Muscle layer of colon (tissue), 2 donors: ENCODE data around the gene XXYLT1.
"Not testable (repeated sequence)": the region's sequence is repeated elsewhere in the genome, so short reads cannot be mapped to it uniquely, and the experiment has no call there.

Source experiments
- H3K27ac ChIP-seq: one replicate; pipeline ENCODE4 v1.7.0; 2013; ENCODE audit warnings: low read depth, mild to moderate bottlenecking, low read length, moderate library complexity
- H3K27me3 ChIP-seq, 2 donors: one replicate each; pipeline ENCODE4 v1.7.0; 2013; ENCODE audit warnings: low read length in 2 of 2, mild to moderate bottlenecking in 2 of 2; ENCODE audit not compliant: insufficient read depth in 2 of 2, control insufficient read depth in 1 of 2
- H3K36me3 ChIP-seq: one replicate; pipeline ENCODE4 v1.7.0; 2013; ENCODE audit warnings: mild to moderate bottlenecking, low read length; ENCODE audit not compliant: insufficient read depth
- H3K4me1 ChIP-seq: one replicate; pipeline ENCODE4 v1.7.0; 2013; ENCODE audit warnings: mild to moderate bottlenecking, low read length; ENCODE audit not compliant: insufficient read depth
- H3K4me3 ChIP-seq, 2 donors: one replicate each; pipeline ENCODE4 v1.7.0; 2013; ENCODE audit warnings: low read length in 2 of 2, low read depth in 1 of 2, mild to moderate bottlenecking in 1 of 2, moderate library complexity in 1 of 2
- H3K9ac ChIP-seq: one replicate; pipeline ENCODE4 v1.7.0; 2013; ENCODE audit warnings: low read length
- H3K9me3 ChIP-seq: one replicate; pipeline ENCODE4 v1.7.0; 2013; ENCODE audit warnings: mild to moderate bottlenecking, low read length
- donor health status: abdominal sarcoma.
- donor health status: Adenocarcinoma of cecum.

Gene XXYLT1

DNA sequence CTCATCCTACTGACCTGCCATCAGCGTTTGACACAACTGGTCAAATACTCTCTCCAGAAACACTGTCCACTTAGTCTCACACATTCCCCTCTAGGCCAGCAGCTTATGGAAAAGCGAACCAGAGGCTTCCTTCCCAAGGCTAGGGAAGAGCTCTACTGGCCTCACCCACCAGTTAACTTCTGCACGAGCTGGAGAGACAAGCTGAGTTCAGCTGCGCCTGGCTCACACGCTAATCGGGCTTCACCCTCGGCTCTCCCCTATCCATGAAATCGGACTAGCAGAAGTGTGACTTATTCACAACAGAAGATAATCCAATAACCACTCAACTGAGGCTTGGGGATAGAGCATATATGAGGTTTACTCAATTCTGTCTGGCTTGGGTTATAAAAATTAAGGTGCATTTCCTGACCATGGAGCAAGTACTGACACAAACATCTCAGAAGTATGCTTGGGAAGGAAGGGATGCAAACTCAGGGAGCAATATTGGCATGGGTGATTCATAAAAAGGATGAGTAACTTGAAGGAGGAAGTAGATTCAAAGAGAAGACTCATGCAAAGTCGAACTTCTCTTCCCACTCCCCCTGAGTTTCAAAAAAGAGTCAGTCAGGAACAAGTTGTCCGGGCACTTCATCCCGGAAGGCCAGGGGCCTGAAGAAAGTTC, 73.1 kb downstream of the XXYLT1 start:
- Histone ChIP-seq H3K9ac (no peak overlapping the region), H3K4me1 (peaks cover 15% of the 10 kb centered on the region), H3K36me3 (no peaks in the 10 kb centered on the region), H3K27me3 (no peaks in the 10 kb centered on the region), H3K27ac (no peak overlapping the region), H3K4me3 (no peak overlapping the region), H3K9me3 (no peaks in the 10 kb centered on the region)

DNA sequence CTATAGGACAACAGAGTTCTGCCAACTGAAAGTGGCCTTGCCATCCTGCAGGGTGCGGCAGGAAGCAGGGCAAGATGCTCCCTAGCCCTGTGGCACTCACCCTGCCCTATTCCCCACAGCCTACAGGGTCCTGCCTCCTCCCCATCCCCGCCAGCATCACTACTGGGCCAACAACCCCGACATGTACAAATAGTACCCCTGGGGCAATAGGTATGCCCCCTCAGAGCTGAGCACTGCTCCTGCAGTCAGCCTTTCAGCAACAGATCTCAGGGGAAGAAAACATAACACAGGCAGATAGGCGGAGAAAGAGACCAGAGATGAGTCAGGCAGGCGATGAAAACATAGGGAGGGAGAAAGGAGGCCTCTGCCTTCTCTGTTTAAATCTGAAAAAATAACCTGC, 74.7 kb downstream of the XXYLT1 start:
- no peak overlapping the region for H3K9ac ChIP-seq
- no peaks in the 10 kb centered on the region for H3K27me3 ChIP-seq
- H3K27ac ChIP-seq: peak overlapping the region; percentile 73
- no peaks in the 10 kb centered on the region for H3K36me3 ChIP-seq
- H3K4me1 ChIP-seq: peaks cover 15% of the 10 kb centered on the region
- H3K9me3 ChIP-seq: no peaks in the 10 kb centered on the region
- no peak overlapping the region for H3K4me3 ChIP-seq

DNA sequence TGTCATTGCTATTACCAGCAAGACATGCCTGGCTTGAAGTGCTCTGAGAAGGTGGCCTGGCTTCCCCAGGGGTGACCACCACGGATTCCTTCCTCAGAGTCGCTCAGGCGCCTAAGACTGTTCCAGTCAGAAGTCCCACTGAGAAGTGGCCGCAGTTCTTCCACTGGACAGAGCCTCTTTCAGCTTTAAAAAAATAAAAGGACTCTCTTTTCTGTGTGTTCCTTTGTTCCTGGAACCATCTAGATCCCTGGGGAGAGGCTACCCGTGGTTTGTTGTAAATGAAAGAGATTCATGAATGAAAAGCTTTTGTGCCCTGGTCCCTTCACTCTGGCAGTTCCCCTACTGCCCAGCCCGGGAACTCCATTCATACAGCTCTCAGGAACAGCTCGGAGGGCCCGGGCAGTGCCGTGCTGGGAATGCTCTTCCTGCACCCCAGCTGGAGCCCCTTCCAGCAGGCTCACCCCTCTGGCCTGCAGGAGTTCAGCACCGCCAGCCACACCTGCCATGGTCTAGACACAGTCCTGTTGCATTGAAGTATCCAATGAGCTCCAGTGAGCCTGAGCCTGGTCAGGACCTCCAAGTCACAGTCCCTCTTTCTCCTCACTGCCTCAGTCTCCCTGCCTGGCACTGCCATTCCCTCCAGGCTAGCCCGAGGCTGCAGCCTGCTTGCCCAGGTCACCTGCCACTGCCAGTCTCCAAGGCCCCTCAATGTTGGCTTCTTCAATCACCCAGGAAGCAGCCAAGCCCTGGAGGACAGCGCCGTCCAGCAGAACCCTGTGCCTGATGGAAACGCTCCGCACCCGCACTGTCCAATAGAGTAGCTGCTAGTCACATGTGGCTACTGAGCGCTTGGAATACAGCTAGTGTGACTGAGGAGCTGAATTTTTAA, 75.4 kb downstream of the XXYLT1 start:
- no peak overlapping the region for H3K4me3 ChIP-seq
- no peak overlapping the region for H3K9ac ChIP-seq
- peak overlapping the region; percentile 73 for H3K27ac ChIP-seq
- no peaks in the 10 kb centered on the region for H3K36me3 ChIP-seq
- H3K9me3 ChIP-seq: no peaks in the 10 kb centered on the region
- no peaks in the 10 kb centered on the region for H3K27me3 ChIP-seq
- H3K4me1 ChIP-seq: peaks cover 15% of the 10 kb centered on the region

DNA sequence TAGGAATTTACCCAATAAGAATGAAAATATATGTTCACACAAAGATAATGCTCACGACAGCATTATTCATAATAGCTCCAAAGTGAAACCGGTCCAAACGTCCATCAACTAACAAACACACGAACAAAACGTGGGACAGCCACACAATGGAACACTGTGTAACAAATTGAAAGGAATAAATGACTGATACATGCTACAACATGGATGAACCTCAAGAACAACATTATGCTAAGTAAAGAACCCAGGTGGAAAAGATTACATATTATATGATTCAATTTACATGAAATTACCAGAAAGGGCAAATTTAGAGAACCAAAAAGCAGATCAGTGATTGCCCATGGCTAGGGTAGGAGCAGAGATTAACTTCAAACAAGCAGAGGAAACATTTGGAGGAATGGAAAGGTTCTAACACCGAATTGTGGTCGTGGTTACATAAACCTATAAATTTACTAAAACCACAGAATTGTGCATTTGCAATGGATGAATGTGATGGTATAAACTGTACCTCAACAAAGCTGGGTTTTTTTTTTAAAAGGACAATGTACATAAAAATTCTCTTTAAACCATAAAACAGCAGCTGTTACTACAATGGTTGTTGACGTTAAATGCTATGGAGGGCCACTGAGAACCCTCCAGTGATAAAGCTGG, 76.3 kb downstream of the XXYLT1 start:
- Histone ChIP-seq H3K4me1 (peaks cover 15% of the 10 kb centered on the region), H3K36me3 (no peaks in the 10 kb centered on the region), H3K9ac (no peak overlapping the region), H3K9me3 (no peaks in the 10 kb centered on the region), H3K4me3 (no peak overlapping the region), H3K27me3 (no peaks in the 10 kb centered on the region), H3K27ac (no peak overlapping the region)

DNA sequence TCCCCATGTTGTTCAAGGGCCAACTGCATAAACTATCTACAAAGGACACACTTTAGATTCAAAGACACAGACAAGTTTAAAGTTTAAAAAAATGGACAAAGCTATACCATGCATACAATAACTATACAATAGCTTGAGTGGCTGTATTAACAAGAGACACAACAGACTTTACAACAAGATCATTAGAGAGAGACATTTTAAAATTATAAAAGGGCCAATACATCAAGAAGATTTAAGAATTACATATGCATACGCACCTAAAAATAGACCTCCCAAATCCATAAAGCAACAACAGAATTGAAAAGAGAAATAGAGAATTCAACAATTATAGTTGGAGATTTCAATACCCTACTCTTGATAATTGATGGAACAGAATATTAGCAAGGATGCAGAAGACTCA, 79.4 kb downstream of the XXYLT1 start:
- Histone ChIP-seq H3K36me3 (no peaks in the 10 kb centered on the region), H3K9me3 (no peaks in the 10 kb centered on the region), H3K27me3 (no peaks in the 10 kb centered on the region), H3K9ac (no peak overlapping the region), H3K27ac (no peak overlapping the region), H3K4me1 (peaks cover 31% of the 10 kb centered on the region), H3K4me3 (no peak overlapping the region)

DNA sequence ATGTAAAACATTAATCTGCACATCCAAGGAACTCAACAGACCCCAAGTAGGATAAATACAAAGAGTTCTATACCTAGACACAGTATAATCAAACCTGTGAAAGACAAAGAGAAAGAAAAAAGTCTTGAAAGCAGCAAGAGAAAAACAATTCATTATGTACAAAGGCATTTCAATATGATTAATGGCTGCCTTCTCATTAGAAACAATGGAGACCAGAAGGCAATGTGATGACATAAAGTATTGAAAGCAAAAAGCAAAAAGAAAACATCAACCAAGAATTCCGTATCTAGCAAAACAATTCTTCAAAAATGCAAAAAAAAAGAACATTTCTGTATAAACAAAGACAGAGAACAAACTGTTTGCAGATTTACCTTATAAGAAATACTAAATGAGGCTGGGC, 81.1 kb downstream of the XXYLT1 start:
- Histone ChIP-seq H3K27me3 (no peaks in the 10 kb centered on the region), H3K4me3 (no peak overlapping the region), H3K36me3 (no peaks in the 10 kb centered on the region), H3K9ac (no peak overlapping the region), H3K4me1 (peaks cover 34% of the 10 kb centered on the region), H3K27ac (no peak overlapping the region), H3K9me3 (no peaks in the 10 kb centered on the region)

DNA sequence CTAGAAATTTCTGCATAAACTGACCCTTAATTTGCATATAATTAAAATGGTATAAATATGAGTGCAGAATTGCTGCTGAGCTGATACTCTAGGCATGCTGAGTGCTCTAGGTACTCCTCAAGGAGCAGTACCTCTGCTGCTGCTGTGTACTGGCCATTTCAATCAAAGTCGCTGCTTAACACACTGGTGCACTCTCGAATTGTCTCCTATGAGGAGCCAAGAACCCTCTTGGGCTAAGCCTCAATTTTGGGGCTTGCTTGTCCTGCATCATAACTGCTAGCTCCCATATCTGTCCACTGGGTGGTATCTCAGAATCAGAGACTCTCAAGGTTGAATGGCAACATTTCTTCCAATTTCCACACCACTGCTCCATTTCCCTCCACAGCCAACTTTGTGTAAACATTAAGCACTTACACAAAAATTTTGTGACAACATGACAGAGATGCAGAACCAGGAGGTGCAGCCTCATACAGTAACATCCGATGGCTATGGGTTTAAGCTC, 82.5 kb downstream of the XXYLT1 start:
- peak overlapping the region; percentile 76 for H3K27ac ChIP-seq
- H3K9me3 ChIP-seq: no peaks in the 10 kb centered on the region
- H3K36me3 ChIP-seq: no peaks in the 10 kb centered on the region
- H3K4me3 ChIP-seq: peak overlapping the region in 1 of 2 donors; percentile 9
- H3K9ac ChIP-seq: no peak overlapping the region
- H3K4me1 ChIP-seq: peaks cover 47% of the 10 kb centered on the region
- H3K27me3 ChIP-seq: no peaks in the 10 kb centered on the region

DNA sequence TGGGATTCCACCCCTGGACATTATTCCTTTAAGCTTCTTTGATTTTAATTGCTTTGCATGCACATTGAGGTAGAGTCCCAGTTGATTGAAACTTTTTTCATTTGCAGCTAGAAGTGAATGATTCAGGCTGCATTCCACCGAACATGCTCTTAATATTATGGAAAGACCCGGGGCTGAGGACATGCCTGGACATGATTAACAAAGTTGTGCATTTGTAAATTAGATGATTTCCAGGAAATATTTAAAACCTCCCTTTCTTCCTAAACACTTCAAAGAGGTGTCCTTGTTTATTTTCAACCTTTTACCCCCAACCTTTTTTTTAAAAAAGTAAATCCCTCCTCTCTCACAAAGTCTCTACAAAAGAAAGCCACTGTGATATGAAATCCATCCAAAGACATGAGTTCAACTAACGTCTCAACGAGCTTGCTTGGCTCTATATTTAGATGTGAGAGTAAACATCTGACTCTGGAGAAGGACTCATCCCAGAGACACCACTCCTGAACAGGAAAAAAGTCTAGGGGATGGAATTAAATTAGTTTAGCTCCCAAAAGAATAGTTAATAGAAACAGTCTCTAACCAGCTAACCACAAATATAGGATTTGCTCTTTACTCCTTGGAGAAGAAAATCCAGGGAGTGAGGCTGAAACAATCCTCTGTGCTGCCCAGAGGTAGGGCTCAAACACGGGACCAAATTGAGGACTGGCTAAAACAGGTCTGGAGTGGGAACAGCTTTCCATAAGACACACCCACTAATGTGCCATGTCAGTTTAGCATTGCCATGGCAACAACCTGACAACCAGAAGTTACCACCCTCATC, 83.1 kb downstream of the XXYLT1 start:
- H3K36me3 ChIP-seq: no peaks in the 10 kb centered on the region
- peak overlapping the region in 1 of 2 donors; percentile 9 for H3K4me3 ChIP-seq
- H3K9ac ChIP-seq: no peak overlapping the region
- H3K27ac ChIP-seq: peak overlapping the region; percentile 76
- no peaks in the 10 kb centered on the region for H3K27me3 ChIP-seq
- no peaks in the 10 kb centered on the region for H3K9me3 ChIP-seq
- peaks cover 54% of the 10 kb centered on the region for H3K4me1 ChIP-seq

DNA sequence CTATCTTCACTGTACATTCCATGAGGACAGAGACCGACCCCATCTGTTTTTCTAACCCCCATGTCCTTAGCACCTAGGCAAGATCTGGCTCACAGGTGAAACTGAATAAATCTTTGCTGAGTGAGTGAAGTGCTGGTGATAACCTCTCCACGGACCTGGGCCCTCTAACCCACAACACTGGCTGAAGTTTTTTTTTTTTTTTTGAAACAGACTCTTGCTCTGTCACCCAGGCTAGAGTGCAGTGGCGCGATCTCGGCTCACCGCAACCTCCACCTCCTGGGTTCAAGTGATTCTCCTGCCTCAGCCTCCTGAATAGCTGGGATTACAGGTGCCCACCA, 84.3 kb downstream of the XXYLT1 start:
- not testable (repeated sequence) for H3K9me3 ChIP-seq, H3K27me3 ChIP-seq, H3K4me3 ChIP-seq, H3K36me3 ChIP-seq, H3K27ac ChIP-seq, H3K9ac ChIP-seq
- peaks cover 65% of the 10 kb centered on the region for H3K4me1 ChIP-seq

DNA sequence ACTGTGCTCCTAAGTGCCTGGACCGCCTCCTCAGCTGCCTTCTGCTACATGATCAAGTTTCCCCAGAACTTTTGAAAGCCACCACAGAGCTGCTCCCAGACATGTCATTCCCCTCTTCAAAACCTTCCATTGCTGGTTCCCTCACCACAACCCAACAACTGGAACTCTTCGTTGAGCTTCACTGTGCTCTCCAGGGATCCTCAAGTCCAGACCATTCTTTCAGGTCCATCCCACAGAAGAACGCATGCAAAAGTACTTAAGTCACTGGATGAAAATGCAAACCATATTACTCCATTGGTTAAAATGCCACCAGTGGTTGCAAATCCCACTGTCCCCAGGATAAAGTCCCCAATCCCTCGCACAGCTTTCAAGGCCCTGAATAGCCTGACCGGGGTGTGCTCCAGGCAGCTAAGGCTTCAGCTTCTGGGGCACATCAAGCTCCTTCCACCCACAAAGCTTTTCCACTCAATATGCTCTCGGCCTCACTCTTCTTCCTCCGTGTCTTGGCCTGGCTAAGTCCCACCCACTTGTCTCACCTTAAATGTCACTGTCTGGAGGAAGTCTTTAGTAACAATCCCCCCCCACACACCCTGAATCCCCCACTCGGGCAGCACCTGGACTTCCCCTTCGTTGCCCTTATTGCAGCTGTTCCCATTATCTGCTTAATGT, 84.8 kb downstream of the XXYLT1 start:
- no peaks in the 10 kb centered on the region for H3K36me3 ChIP-seq
- no peak overlapping the region for H3K4me3 ChIP-seq
- no peak overlapping the region for H3K9ac ChIP-seq
- H3K27me3 ChIP-seq: no peaks in the 10 kb centered on the region
- H3K4me1 ChIP-seq: peaks cover 69% of the 10 kb centered on the region
- H3K9me3 ChIP-seq: no peaks in the 10 kb centered on the region
- no peak overlapping the region for H3K27ac ChIP-seq
